Stimulated activated naive CD8-positive, alpha-beta T cell treated with anti-CD3 and anti-CD28 coated beads, Interleukin-15, amount 100 ng/mL, for 72 hours (primary cell): Measurements from ENCODE around the gene CETN1.

Experiments used
- ATAC-seq: fragments of 150-1000 bp; cut with Tn5 transposase; 2 replicates; pipeline ENCODE4 v1.10.0; 2021; ENCODE audit warnings: mild to moderate bottlenecking, moderate library complexity
- DNase-seq, 2 donors: peaks; one replicate each; pipeline ENCODE4 v3.0.0; 2021 to 2022
- H3K27ac Mint-ChIP-seq, 2 donors: one replicate each; pipeline ENCODE4 v1.8.0; 2022; ENCODE audit warnings: mild to moderate bottlenecking in 2 of 2, mixed read lengths in 2 of 2, moderate library complexity in 2 of 2
- H3K27me3 Mint-ChIP-seq: one replicate; pipeline ENCODE4 v1.8.0; 2022; ENCODE audit warnings: mixed read lengths
- H3K4me1 Mint-ChIP-seq: one replicate; pipeline ENCODE4 v1.8.0; 2022; ENCODE audit warnings: mild to moderate bottlenecking, mixed read lengths
- H3K4me3 Mint-ChIP-seq, 2 donors: one replicate each; pipeline ENCODE4 v1.8.0; 2022; ENCODE audit warnings: mild to moderate bottlenecking in 2 of 2, mixed read lengths in 2 of 2, moderate library complexity in 1 of 2
- H3K9me3 Mint-ChIP-seq, 2 donors: one replicate each; pipeline ENCODE4 v1.8.0; 2022; ENCODE audit warnings: mixed read lengths in 2 of 2

The CETN1 gene

GRCh38 chr18:572831-573289 is 7.3 kb upstream of the CETN1 start:
- Mint-ChIP-seq H3K27me3 (peaks cover 23% of the 10 kb centered on the region), H3K9me3 (no peaks in the 10 kb centered on the region), H3K4me1 (no peaks in the 10 kb centered on the region), H3K27ac (no peak overlapping the region), H3K4me3 (no peak overlapping the region)
- ATAC-seq, result no peak
- DNase-seq, result no peak

GRCh38 chr18:573385-573784 is 6.8 kb upstream of the CETN1 start:
- H3K27me3 Mint-ChIP-seq, result peaks cover 20% of the 10 kb centered on the region
- DNase-seq (no peak), ATAC-seq (no peak)
- no peak overlapping the region for H3K4me3 Mint-ChIP-seq
- no peaks in the 10 kb centered on the region for H3K9me3 Mint-ChIP-seq
- no peaks in the 10 kb centered on the region for H3K4me1 Mint-ChIP-seq
- no peak overlapping the region for H3K27ac Mint-ChIP-seq

- Mint-ChIP-seq H3K9me3 (no peaks in the 10 kb centered on the region), H3K4me3 (no peak overlapping the region), H3K27me3 (peaks cover 17% of the 10 kb centered on the region), H3K4me1 (no peaks in the 10 kb centered on the region), H3K27ac (no peak overlapping the region)
- ATAC-seq (no peak), DNase-seq (no peak)
Measured at GRCh38 chr18:574149-574860, 5.9 kb upstream of the CETN1 start.

GRCh38 chr18:574865-575645 is 5.1 kb upstream of the CETN1 start:
- no peak overlapping the region for H3K4me3 Mint-ChIP-seq
- H3K27me3 Mint-ChIP-seq, result peaks cover 17% of the 10 kb centered on the region
- H3K4me1 Mint-ChIP-seq, result no peaks in the 10 kb centered on the region
- H3K27ac Mint-ChIP-seq, result peak overlapping the region in 1 of 2 donors; percentile 19
- no peaks in the 10 kb centered on the region for H3K9me3 Mint-ChIP-seq
- no peak for ATAC-seq
- DNase-seq, result no peak

- Mint-ChIP-seq H3K27ac (no peak overlapping the region), H3K9me3 (no peaks in the 10 kb centered on the region), H3K4me1 (no peaks in the 10 kb centered on the region), H3K4me3 (no peak overlapping the region), H3K27me3 (peaks cover 24% of the 10 kb centered on the region)
- DNase-seq (no peak), ATAC-seq (no peak)
Measured at GRCh38 chr18:576924-577323, 3.3 kb upstream of the CETN1 start.

GRCh38 chr18:577643-578375 is 2.4 kb upstream of the CETN1 start:
- H3K9me3 Mint-ChIP-seq, result no peaks in the 10 kb centered on the region
- H3K27me3 Mint-ChIP-seq, result peaks cover 29% of the 10 kb centered on the region
- no peak for DNase-seq
- no peak overlapping the region for H3K4me3 Mint-ChIP-seq
- no peak overlapping the region for H3K27ac Mint-ChIP-seq
- H3K4me1 Mint-ChIP-seq, result no peaks in the 10 kb centered on the region
- ATAC-seq, result no peak

GRCh38 chr18:579238-579637 is 942 bp upstream of the CETN1 start:
- no peaks in the 10 kb centered on the region for H3K9me3 Mint-ChIP-seq
- ATAC-seq (no peak), DNase-seq (no peak)
- peaks cover 28% of the 10 kb centered on the region for H3K27me3 Mint-ChIP-seq
- no peak overlapping the region for H3K4me3 Mint-ChIP-seq
- no peaks in the 10 kb centered on the region for H3K4me1 Mint-ChIP-seq
- H3K27ac Mint-ChIP-seq, result no peak overlapping the region

GRCh38 chr18:581096-581495 is 916 bp downstream of the CETN1 start:
- H3K27me3 Mint-ChIP-seq, result peaks cover 17% of the 10 kb centered on the region
- no peaks in the 10 kb centered on the region for H3K4me1 Mint-ChIP-seq
- ATAC-seq (no peak), DNase-seq (no peak)
- H3K4me3 Mint-ChIP-seq, result no peak overlapping the region
- no peaks in the 10 kb centered on the region for H3K9me3 Mint-ChIP-seq
- no peak overlapping the region for H3K27ac Mint-ChIP-seq

- peaks cover 17% of the 10 kb centered on the region for H3K27me3 Mint-ChIP-seq
- H3K9me3 Mint-ChIP-seq, result no peaks in the 10 kb centered on the region
Measured at GRCh38 chr18:582465-582864, 2.3 kb downstream of the CETN1 start.

GRCh38 chr18:595068-595467 is 14.9 kb downstream of the CETN1 start:
- H3K27me3 Mint-ChIP-seq, result peaks cover 42% of the 10 kb centered on the region
- ATAC-seq, result no peak
- H3K27ac Mint-ChIP-seq, result no peak overlapping the region
- H3K9me3 Mint-ChIP-seq, result no peaks in the 10 kb centered on the region
- peaks cover 13% of the 10 kb centered on the region for H3K4me1 Mint-ChIP-seq
- no peak overlapping the region for H3K4me3 Mint-ChIP-seq
- no peak for DNase-seq

More at GRCh38 chr18:582465-582864, 2.3 kb downstream of the CETN1 start:
- Mint-ChIP-seq H3K27ac (peak overlapping the region in 1 of 2 donors; percentile 72), H3K4me1 (no peaks in the 10 kb centered on the region), H3K4me3 (no peak overlapping the region)
- ATAC-seq (no peak), DNase-seq (no peak)

GRCh38 chr18:595571-595970 is 15.4 kb downstream of the CETN1 start:
- peaks cover 46% of the 10 kb centered on the region for H3K27me3 Mint-ChIP-seq
- no peaks in the 10 kb centered on the region for H3K9me3 Mint-ChIP-seq
- peaks cover 13% of the 10 kb centered on the region for H3K4me1 Mint-ChIP-seq
- DNase-seq (no peak), ATAC-seq (no peak)
- H3K27ac Mint-ChIP-seq, result no peak overlapping the region
- no peak overlapping the region for H3K4me3 Mint-ChIP-seq

GRCh38 chr18:596288-596881 is 16.2 kb downstream of the CETN1 start:
- peaks cover 13% of the 10 kb centered on the region for H3K4me1 Mint-ChIP-seq
- no peak overlapping the region for H3K27ac Mint-ChIP-seq
- DNase-seq, result peak in 1 of 2 donors; percentile 8
- peaks cover 51% of the 10 kb centered on the region for H3K27me3 Mint-ChIP-seq
- peak; percentile 80 for ATAC-seq
- peak overlapping the region; percentile 42 to 66 for H3K4me3 Mint-ChIP-seq
- H3K9me3 Mint-ChIP-seq, result no peaks in the 10 kb centered on the region

- no peak for DNase-seq
- no peaks in the 10 kb centered on the region for H3K9me3 Mint-ChIP-seq
- ATAC-seq, result no peak
- H3K4me1 Mint-ChIP-seq, result peaks cover 13% of the 10 kb centered on the region
- no peak overlapping the region for H3K4me3 Mint-ChIP-seq
- no peak overlapping the region for H3K27ac Mint-ChIP-seq
- H3K27me3 Mint-ChIP-seq, result peaks cover 54% of the 10 kb centered on the region
Measured at GRCh38 chr18:598124-598589, 18.0 kb downstream of the CETN1 start.

GRCh38 chr18:600107-600506 is 19.9 kb downstream of the CETN1 start:
- Mint-ChIP-seq H3K27me3 (peaks cover 55% of the 10 kb centered on the region), H3K27ac (no peak overlapping the region)

GRCh38 chr18:604771-605170 is 24.6 kb downstream of the CETN1 start:
- H3K4me3 Mint-ChIP-seq, result no peak overlapping the region
- no peak for DNase-seq
- no peaks in the 10 kb centered on the region for H3K4me1 Mint-ChIP-seq
- H3K27ac Mint-ChIP-seq, result no peak overlapping the region
- H3K27me3 Mint-ChIP-seq, result peaks cover 47% of the 10 kb centered on the region
- H3K9me3 Mint-ChIP-seq, result no peaks in the 10 kb centered on the region
- no peak for ATAC-seq

More at GRCh38 chr18:600107-600506, 19.9 kb downstream of the CETN1 start:
- DNase-seq (no peak), ATAC-seq (no peak)
- Mint-ChIP-seq H3K4me1 (peaks cover 13% of the 10 kb centered on the region), H3K4me3 (no peak overlapping the region), H3K9me3 (no peaks in the 10 kb centered on the region)
